HCT116 (cell line): ENCODE measurements around the gene PRMT5. TPM values are rescaled to one million over a fixed set of nuclear protein-coding genes. Genes with fewer than 3 reads are reported as not detected.

Experiments
- ATAC-seq: fragments of 200-7000 bp; cut with Tn5 transposase; 2 replicates; pipeline ENCODE4 v1.9.1; 2020; ENCODE audit warnings: mild to moderate bottlenecking, moderate library complexity
- BruUV-seq: library from RNA; stranded (reverse); fragments of 400-500 nt; replicated peaks from 2 replicates; lab custom pipeline; 2021; lab: Mats Ljungman, UMichigan
- CTCF ChIA-PET: fragments of 300-600 bp; sonication (Branson Sonifier 250); formaldehyde crosslinking; loops from one replicate; lab custom pipeline; 2021; ENCODE audit warnings: antibody characterized with exemption; lab: Charles Lee
- POLR2A ChIA-PET: fragments of 300-600, 350-600 bp; sonication (Branson Sonifier 250); formaldehyde crosslinking; loops from one replicate; lab custom pipeline; 2021; ENCODE audit warnings: antibody characterized with exemption; lab: Charles Lee
- RAD21 ChIA-PET, 2 experiments: fragments of 300-600 bp; sonication (Branson Sonifier 250); formaldehyde crosslinking; loops; one replicate each; lab custom pipeline; 2023; ENCODE audit warnings: low total read pairs in 2 of 2; ENCODE audit not compliant: uncharacterized antibody in 2 of 2, unreplicated experiment in 2 of 2, low non-redundant PET in 1 of 2; lab: Charles Lee
- DNase-seq: peaks from one replicate; pipeline ENCODE4 v3.0.0-alpha.2; 2010; ENCODE audit warnings: low read depth, low spot score
- H2AFZ ChIP-seq: fragments of 200-600 bp; shearing (Covaris generic), sonication (generic); 2 replicates; pipeline ENCODE4 v1.6.1; 2017; ENCODE audit warnings: low read depth, mixed run types, mixed read lengths, antibody characterized with exemption, low read length; ENCODE audit not compliant: poor library complexity, severe bottlenecking
- H3K27ac ChIP-seq: 2 replicates; pipeline ENCODE4 v1.5.1; 2012; ENCODE audit warnings: low read depth, low read length
- H3K27me3 ChIP-seq: fragments of 200-600 bp; sonication (generic); 2 replicates; pipeline ENCODE4 v1.6.1; 2016; ENCODE audit warnings: mixed run types, low read length, mixed read lengths; ENCODE audit not compliant: insufficient read depth
- H3K36me3 ChIP-seq, 2 experiments: fragments of 200-500 bp in 1 of 2; fragments of 200-600 bp in 1 of 2; sonication (Bioruptor generic) in 1 of 2; sonication (generic) in 1 of 2; 2 replicates each; pipeline versions ENCODE4 v1.5.1 to v1.6.1; 2014 to 2016; ENCODE audit warnings: low read length in 2 of 2, inconsistent platforms in 1 of 2, mixed read lengths in 1 of 2, mixed run types in 1 of 2; ENCODE audit not compliant: insufficient read depth in 2 of 2, control insufficient read depth in 1 of 2
- H3K4me1 ChIP-seq, 2 experiments: fragments of 200-600 bp in 1 of 2; sonication (generic) in 1 of 2; 2 replicates each; pipeline versions ENCODE4 v1.5.1 to v1.6.1; 2012 to 2017; ENCODE audit warnings: low read length in 2 of 2, inconsistent platforms in 1 of 2, mild to moderate bottlenecking in 1 of 2, mixed read lengths in 1 of 2, mixed run types in 1 of 2, moderate library complexity in 1 of 2; ENCODE audit not compliant: insufficient read depth in 2 of 2, control insufficient read depth in 1 of 2
- H3K4me2 ChIP-seq: fragments of 200-600 bp; sonication (generic); 2 replicates; pipeline ENCODE4 v1.6.1; 2017; ENCODE audit warnings: mixed run types, low read length, mixed read lengths
- H3K4me3 ChIP-seq, 2 experiments: fragments of 200-600 bp in 1 of 2; sonication (generic) in 1 of 2; replicated peaks in 1 of 2; 2 replicates each; pipeline ENCODE4 v1.5.1; 2011 to 2016; ENCODE audit warnings: low read length in 2 of 2, control low read depth in 1 of 2, low read depth in 1 of 2, mild to moderate bottlenecking in 1 of 2, mixed read lengths in 1 of 2, mixed run types in 1 of 2
- H3K79me2 ChIP-seq: fragments of 200-600 bp; sonication (generic); 2 replicates; pipeline ENCODE4 v1.6.1; 2017; ENCODE audit warnings: mild to moderate bottlenecking, mixed run types, low read length, moderate library complexity, mixed read lengths; ENCODE audit not compliant: insufficient read depth
- H3K9ac ChIP-seq: fragments of 200-600 bp; sonication (generic); 2 replicates; pipeline ENCODE4 v1.6.1; 2016; ENCODE audit warnings: low read length, mixed read lengths
- H3K9me2 ChIP-seq: fragments of 200-600 bp; sonication (generic), shearing (Covaris generic); 2 replicates; pipeline ENCODE4 v1.6.1; 2017; ENCODE audit warnings: mixed run types, mild to moderate bottlenecking, moderate library complexity; ENCODE audit not compliant: insufficient read depth
- H3K9me3 ChIP-seq, 2 experiments: fragments of 200-500 bp in 1 of 2; fragments of 200-600 bp in 1 of 2; sonication (Bioruptor generic) in 1 of 2; sonication (generic) in 1 of 2; 2 replicates each; pipeline ENCODE4 v1.6.1; 2014 to 2017; ENCODE audit warnings: low read length in 2 of 2, mixed read lengths in 2 of 2, inconsistent platforms in 1 of 2, low read depth in 1 of 2, mild to moderate bottlenecking in 1 of 2, mixed run types in 1 of 2, moderate library complexity in 1 of 2; ENCODE audit not compliant: control insufficient read depth in 1 of 2, insufficient read depth in 1 of 2
- H4K20me1 ChIP-seq: fragments of 200-600 bp; sonication (generic), shearing (Covaris generic); 2 replicates; pipeline ENCODE4 v1.6.1; 2017; ENCODE audit warnings: mixed run types, mild to moderate bottlenecking, moderate library complexity; ENCODE audit not compliant: insufficient read depth
- CEBPB ChIP-seq: IDR thresholded peaks from 2 replicates; pipeline ENCODE4 v1.6.1; 2012; ENCODE audit warnings: low read depth
- ELF1 ChIP-seq: IDR thresholded peaks from 2 replicates; pipeline ENCODE4 v1.6.1; 2012; ENCODE audit warnings: low read depth, borderline replicate concordance
- FOSL1 ChIP-seq: IDR thresholded peaks from 2 replicates; pipeline ENCODE4 v1.6.1; 2012; ENCODE audit warnings: low read depth
- POLR2A ChIP-seq: IDR thresholded peaks from 2 replicates; pipeline ENCODE4 v1.7.0; 2011; ENCODE audit warnings: borderline replicate concordance; ENCODE audit not compliant: insufficient read depth, insufficient read length; ENCODE audit errors: extremely low read depth
- SIN3A ChIP-seq: IDR thresholded peaks from 2 replicates; pipeline ENCODE4 v1.6.1; 2012; ENCODE audit warnings: low read depth
- SP1 ChIP-seq: IDR thresholded peaks from 2 replicates; pipeline ENCODE4 v1.6.1; 2012; ENCODE audit warnings: low read depth
- SRF ChIP-seq: IDR thresholded peaks from 2 replicates; pipeline ENCODE4 v1.6.1; 2012; ENCODE audit warnings: low read depth
- YY1 ChIP-seq: IDR thresholded peaks from 2 replicates; pipeline ENCODE4 v1.6.1; 2011; ENCODE audit warnings: low read length, low read depth, moderate library complexity, mild to moderate bottlenecking; ENCODE audit not compliant: insufficient replicate concordance; ENCODE audit errors: extremely low read depth
- ZFX ChIP-seq: fragments of 450-650 bp; IDR thresholded peaks from 2 replicates; pipeline ENCODE4 v1.6.1; 2017
- intact Hi-C: fragments of 100-400 bp; cut with micrococcal nuclease; formaldehyde crosslinking; loops from 2 replicates; pipeline ENCODE4 v1.10.0; 2022
- total RNA-seq: library from RNA; stranded (reverse); gene quantifications from one replicate; pipeline ENCODE4 v1.2.1, GENCODE V29; 2021; ENCODE audit not compliant: unreplicated experiment
- TF ChIP-seq, protein P1 (sequence below): IDR thresholded peaks from 2 replicates; pipeline ENCODE4 v1.6.1; 2012; ENCODE audit warnings: low read depth
- TF ChIP-seq, protein P2 (sequence below): IDR thresholded peaks from 2 replicates; pipeline ENCODE4 v1.6.1; 2011; ENCODE audit warnings: mild to moderate bottlenecking, low read length, moderate library complexity; ENCODE audit not compliant: insufficient replicate concordance; ENCODE audit errors: extremely low read depth

PRMT5 gene
- total RNA-seq, 1 experiment from 2014 or later, result 186 TPM

DNA sequence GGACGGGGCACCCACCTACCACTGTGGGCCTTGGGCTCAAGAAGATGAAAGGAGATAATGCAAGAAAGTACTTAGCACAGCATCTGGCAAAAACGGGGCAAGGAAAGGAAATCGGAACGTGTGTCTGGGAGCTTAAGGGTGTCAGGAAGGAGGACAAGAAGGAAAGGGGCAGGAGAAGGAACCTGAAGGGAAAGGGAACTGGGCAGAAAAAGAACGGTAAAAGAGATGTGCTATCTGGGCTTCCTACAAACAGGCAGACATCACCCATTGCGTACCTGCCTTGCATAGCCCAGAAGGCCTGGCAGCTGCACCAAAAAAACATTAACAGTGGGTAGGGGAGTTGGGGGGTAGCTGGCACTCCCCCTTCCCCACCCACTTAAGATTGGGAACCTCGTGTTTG lies 47.1 kb downstream of the PRMT5 start:
- no peak for ATAC-seq
- BruUV-seq, result no TSS peak
- H3K9me2 ChIP-seq, result no peaks in the 10 kb centered on the region
- no peaks in the 10 kb centered on the region for H3K36me3 ChIP-seq
- intact Hi-C loops, result no loop called here
- POLR2A ChIA-PET, result interaction anchor here (1.1 to 4.7 kb wide), 2 partner anchors 10 to 37 kb away, joined by 4 to 24 read pairs; partner anchors contain the start of genes LRP10 and RBM23
- H3K79me2 ChIP-seq, result no peaks in the 10 kb centered on the region
- no peak for TF ChIP-seq YY1
- no peak for TF ChIP-seq POLR2A
- TF ChIP-seq, protein P1, sequence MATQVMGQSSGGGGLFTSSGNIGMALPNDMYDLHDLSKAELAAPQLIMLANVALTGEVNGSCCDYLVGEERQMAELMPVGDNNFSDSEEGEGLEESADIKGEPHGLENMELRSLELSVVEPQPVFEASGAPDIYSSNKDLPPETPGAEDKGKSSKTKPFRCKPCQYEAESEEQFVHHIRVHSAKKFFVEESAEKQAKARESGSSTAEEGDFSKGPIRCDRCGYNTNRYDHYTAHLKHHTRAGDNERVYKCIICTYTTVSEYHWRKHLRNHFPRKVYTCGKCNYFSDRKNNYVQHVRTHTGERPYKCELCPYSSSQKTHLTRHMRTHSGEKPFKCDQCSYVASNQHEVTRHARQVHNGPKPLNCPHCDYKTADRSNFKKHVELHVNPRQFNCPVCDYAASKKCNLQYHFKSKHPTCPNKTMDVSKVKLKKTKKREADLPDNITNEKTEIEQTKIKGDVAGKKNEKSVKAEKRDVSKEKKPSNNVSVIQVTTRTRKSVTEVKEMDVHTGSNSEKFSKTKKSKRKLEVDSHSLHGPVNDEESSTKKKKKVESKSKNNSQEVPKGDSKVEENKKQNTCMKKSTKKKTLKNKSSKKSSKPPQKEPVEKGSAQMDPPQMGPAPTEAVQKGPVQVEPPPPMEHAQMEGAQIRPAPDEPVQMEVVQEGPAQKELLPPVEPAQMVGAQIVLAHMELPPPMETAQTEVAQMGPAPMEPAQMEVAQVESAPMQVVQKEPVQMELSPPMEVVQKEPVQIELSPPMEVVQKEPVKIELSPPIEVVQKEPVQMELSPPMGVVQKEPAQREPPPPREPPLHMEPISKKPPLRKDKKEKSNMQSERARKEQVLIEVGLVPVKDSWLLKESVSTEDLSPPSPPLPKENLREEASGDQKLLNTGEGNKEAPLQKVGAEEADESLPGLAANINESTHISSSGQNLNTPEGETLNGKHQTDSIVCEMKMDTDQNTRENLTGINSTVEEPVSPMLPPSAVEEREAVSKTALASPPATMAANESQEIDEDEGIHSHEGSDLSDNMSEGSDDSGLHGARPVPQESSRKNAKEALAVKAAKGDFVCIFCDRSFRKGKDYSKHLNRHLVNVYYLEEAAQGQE, result no peak
- TF ChIP-seq SIN3A, result no peak
- no peak for TF ChIP-seq ELF1
- TF ChIP-seq, protein P2, sequence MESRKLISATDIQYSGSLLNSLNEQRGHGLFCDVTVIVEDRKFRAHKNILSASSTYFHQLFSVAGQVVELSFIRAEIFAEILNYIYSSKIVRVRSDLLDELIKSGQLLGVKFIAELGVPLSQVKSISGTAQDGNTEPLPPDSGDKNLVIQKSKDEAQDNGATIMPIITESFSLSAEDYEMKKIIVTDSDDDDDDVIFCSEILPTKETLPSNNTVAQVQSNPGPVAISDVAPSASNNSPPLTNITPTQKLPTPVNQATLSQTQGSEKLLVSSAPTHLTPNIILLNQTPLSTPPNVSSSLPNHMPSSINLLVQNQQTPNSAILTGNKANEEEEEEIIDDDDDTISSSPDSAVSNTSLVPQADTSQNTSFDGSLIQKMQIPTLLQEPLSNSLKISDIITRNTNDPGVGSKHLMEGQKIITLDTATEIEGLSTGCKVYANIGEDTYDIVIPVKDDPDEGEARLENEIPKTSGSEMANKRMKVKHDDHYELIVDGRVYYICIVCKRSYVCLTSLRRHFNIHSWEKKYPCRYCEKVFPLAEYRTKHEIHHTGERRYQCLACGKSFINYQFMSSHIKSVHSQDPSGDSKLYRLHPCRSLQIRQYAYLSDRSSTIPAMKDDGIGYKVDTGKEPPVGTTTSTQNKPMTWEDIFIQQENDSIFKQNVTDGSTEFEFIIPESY, result no peak
- no peak for TF ChIP-seq ZFX
- TF ChIP-seq FOSL1, result no peak
- no peak for TF ChIP-seq SRF
- TF ChIP-seq SP1, result no peak
- TF ChIP-seq CEBPB, result no peak
- no peak overlapping the region for H3K4me2 ChIP-seq
- CTCF ChIA-PET, result interaction anchor here (1.1 to 7.0 kb wide), 2 partner anchors 10 to 20 kb away, joined by 3 to 51 read pairs; partner anchors contain the start of gene LRP10
- no peak overlapping the region for H3K4me3 ChIP-seq
- no peaks in the 10 kb centered on the region for H3K27me3 ChIP-seq
- no peaks in the 10 kb centered on the region for H3K9me3 ChIP-seq
- H2AFZ ChIP-seq, result no peak overlapping the region
- peaks cover 18 to 24% of the 10 kb centered on the region in 2 experiments for H3K4me1 ChIP-seq
- no peak overlapping the region for H3K27ac ChIP-seq
- no peak overlapping the region for H3K9ac ChIP-seq
- no peak for DNase-seq
- RAD21 ChIA-PET, result interaction anchor here in 1 of 2 experiments (0.7 kb wide), 1 partner anchor 60 kb away, joined by 3 read pairs; no protein-coding TSS in a partner anchor
- H4K20me1 ChIP-seq, result no peaks in the 10 kb centered on the region
